ENCODE results near the gene GLUD1.
"Not testable (repeated sequence)": the region's sequence is repeated elsewhere in the genome, so short reads cannot be mapped to it uniquely, and the experiment has no call there.

- not testable (repeated sequence) for TF ChIP-seq ARNT (IDR thresholded peaks at IDR 0.05); NFRKB (IDR thresholded peaks at IDR 0.05); FOXA1 (IDR thresholded peaks at IDR 0.05); HDGF (IDR thresholded peaks at IDR 0.05; ENCODE audit: borderline replicate concordance); LEF1 (IDR thresholded peaks at IDR 0.05; ENCODE audit: borderline replicate concordance); ELF4 (IDR thresholded peaks at IDR 0.05); SUZ12 (IDR thresholded peaks at IDR 0.05); FOXM1 (IDR thresholded peaks at IDR 0.05; ENCODE audit: borderline replicate concordance)
These were observed 75.1 kb downstream of the GLUD1 start for GRCh38 chr10:87019504-87019903.
